Ectodermal cell (in vitro differentiated cells): ENCODE measurements around the gene DUOXA2.

Experiments
- H3K27ac ChIP-seq: 2 replicates; pipeline ENCODE4 v1.7.0; 2013; ENCODE audit warnings: mild to moderate bottlenecking, low read depth, low read length; ENCODE audit not compliant: insufficient read depth, poor library complexity, severe bottlenecking
- H3K27me3 ChIP-seq: 2 replicates; pipeline ENCODE4 v1.7.0; 2013; ENCODE audit warnings: mild to moderate bottlenecking, low read length; ENCODE audit not compliant: insufficient read depth, control insufficient read depth, poor library complexity, severe bottlenecking
- H3K36me3 ChIP-seq: one replicate; pipeline ENCODE4 v1.7.0; 2013; ENCODE audit warnings: low read length; ENCODE audit not compliant: control insufficient read depth, insufficient read depth
- H3K4me1 ChIP-seq: one replicate; pipeline ENCODE4 v1.7.0; 2013; ENCODE audit warnings: low read length; ENCODE audit not compliant: control insufficient read depth, insufficient read depth
- H3K4me3 ChIP-seq: 2 replicates; pipeline ENCODE4 v1.7.0; 2013; ENCODE audit warnings: low read depth, low read length, control low read depth; ENCODE audit not compliant: insufficient read depth
- H3K9me3 ChIP-seq: 2 replicates; pipeline ENCODE4 v1.7.0; 2013; ENCODE audit warnings: mild to moderate bottlenecking, low read length, moderate library complexity; ENCODE audit not compliant: control insufficient read depth
- WGBS, 2 experiments: methylation state at CpG; one replicate each; pipeline ENCODE4 v1.1.7; 2013; ENCODE audit warnings: missing lambda C conversion rate in 2 of 2; 5-methylcytosine and 5-hydroxymethylcytosine counted together

The DUOXA2 gene

GRCh38 chr15:45110256-45110820 is 3.8 kb upstream of the DUOXA2 start:
- 85 to 90% methylated on average over 11 of the region's 11 CpGs for WGBS, 2 experiments
- no peak overlapping the region for H3K4me3 ChIP-seq
- no peak overlapping the region for H3K27ac ChIP-seq
- H3K4me1 ChIP-seq: peaks cover 12% of the 10 kb centered on the region
- no peaks in the 10 kb centered on the region for H3K36me3 ChIP-seq
- peaks cover 63% of the 10 kb centered on the region for H3K27me3 ChIP-seq
- H3K9me3 ChIP-seq: no peaks in the 10 kb centered on the region

GRCh38 chr15:45111390-45112142 is 2.6 kb upstream of the DUOXA2 start:
- Histone ChIP-seq H3K27me3 (peaks cover 75% of the 10 kb centered on the region), H3K36me3 (no peaks in the 10 kb centered on the region), H3K27ac (no peak overlapping the region), H3K4me3 (no peak overlapping the region), H3K9me3 (no peaks in the 10 kb centered on the region), H3K4me1 (peaks cover 12% of the 10 kb centered on the region)
- 40 to 41% methylated on average over 71 of the region's 71 CpGs for WGBS, 2 experiments

- Histone ChIP-seq H3K27ac (no peak overlapping the region), H3K4me3 (peak overlapping the region; percentile 27), H3K27me3 (peaks cover 81% of the 10 kb centered on the region), H3K36me3 (no peaks in the 10 kb centered on the region), H3K9me3 (no peaks in the 10 kb centered on the region), H3K4me1 (peaks cover 12% of the 10 kb centered on the region)
- WGBS, 2 experiments: 9 to 15% methylated on average over 11 to 13 of the region's 13 CpGs
These were observed 2.0 kb upstream of the DUOXA2 start for GRCh38 chr15:45112143-45112590.

- Histone ChIP-seq H3K4me1 (peaks cover 12% of the 10 kb centered on the region), H3K36me3 (no peaks in the 10 kb centered on the region), H3K27me3 (peaks cover 87% of the 10 kb centered on the region), H3K4me3 (peak overlapping the region; percentile 27), H3K27ac (no peak overlapping the region), H3K9me3 (no peaks in the 10 kb centered on the region)
- WGBS, 2 experiments: 2% methylated on average over 57 to 58 of the region's 58 CpGs
These were observed 1.3 kb upstream of the DUOXA2 start for GRCh38 chr15:45112591-45113379.

- Histone ChIP-seq H3K4me1 (peaks cover 12% of the 10 kb centered on the region), H3K9me3 (no peaks in the 10 kb centered on the region), H3K36me3 (no peaks in the 10 kb centered on the region), H3K27me3 (peaks cover 90% of the 10 kb centered on the region), H3K4me3 (no peak overlapping the region), H3K27ac (no peak overlapping the region)
- WGBS, 2 experiments: 15 to 17% methylated on average over 13 to 14 of the region's 14 CpGs
These were observed 641 bp upstream of the DUOXA2 start for GRCh38 chr15:45113380-45113990.

DNA sequence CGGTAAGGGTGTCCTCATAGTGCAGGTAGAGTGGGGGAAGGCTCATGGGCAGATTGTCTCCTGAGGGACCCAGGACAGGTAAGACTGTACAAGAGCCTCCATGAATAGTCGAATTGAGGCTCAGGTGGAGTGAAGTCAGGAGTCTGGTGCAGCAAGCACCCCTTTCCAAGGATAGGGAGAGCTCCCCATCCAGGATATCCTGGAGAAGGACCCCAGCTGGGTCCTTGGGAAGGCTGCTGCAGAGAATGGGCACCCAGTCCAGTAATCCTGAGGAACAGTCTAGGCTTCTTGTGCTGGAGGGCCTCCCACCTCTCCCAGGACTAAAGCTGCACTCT is 592 bp downstream of the DUOXA2 start:
- no peak overlapping the region for H3K4me3 ChIP-seq
- peaks cover 12% of the 10 kb centered on the region for H3K4me1 ChIP-seq
- no peak overlapping the region for H3K27ac ChIP-seq
- no peaks in the 10 kb centered on the region for H3K9me3 ChIP-seq
- H3K27me3 ChIP-seq: peaks cover 82% of the 10 kb centered on the region
- no peaks in the 10 kb centered on the region for H3K36me3 ChIP-seq
- WGBS, 2 experiments: 51 to 58% methylated on average over 2 of the region's 2 CpGs

- H3K36me3 ChIP-seq: no peaks in the 10 kb centered on the region
- H3K4me3 ChIP-seq: no peak overlapping the region
- peaks cover 76% of the 10 kb centered on the region for H3K27me3 ChIP-seq
- peaks cover 12% of the 10 kb centered on the region for H3K4me1 ChIP-seq
- WGBS, 2 experiments: 86 to 88% methylated on average over 7 of the region's 7 CpGs
- H3K27ac ChIP-seq: no peak overlapping the region
- H3K9me3 ChIP-seq: no peaks in the 10 kb centered on the region
These were observed 1.2 kb downstream of the DUOXA2 start for GRCh38 chr15:45115312-45115820.

DNA sequence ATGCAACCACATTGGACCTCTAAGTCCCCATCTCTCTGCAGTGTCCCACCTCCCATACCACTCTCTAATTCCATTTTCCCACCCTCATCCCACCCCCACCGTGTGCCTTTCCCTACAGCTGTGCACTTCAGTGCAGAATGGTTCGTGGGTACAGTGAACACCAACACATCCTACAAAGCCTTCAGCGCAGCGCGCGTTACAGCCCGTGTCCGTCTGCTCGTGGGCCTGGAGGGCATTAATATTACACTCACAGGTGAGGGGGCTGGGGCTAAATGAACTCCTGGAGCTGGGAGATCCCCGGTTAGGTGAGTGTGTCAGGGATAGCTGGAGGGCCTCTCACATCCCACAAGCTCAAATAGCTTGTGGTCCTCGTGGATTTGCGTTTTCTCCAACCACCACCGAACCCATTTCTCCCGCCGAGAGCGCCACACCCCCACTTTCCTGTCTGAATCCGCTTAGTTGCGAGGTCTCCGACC is 1.9 kb downstream of the DUOXA2 start:
- no peak overlapping the region for H3K4me3 ChIP-seq
- WGBS, 2 experiments: 88% methylated on average over 19 of the region's 19 CpGs

GRCh38 chr15:45116482-45117307 is 2.6 kb downstream of the DUOXA2 start:
- no peaks in the 10 kb centered on the region for H3K36me3 ChIP-seq
- H3K4me3 ChIP-seq: no peak overlapping the region
- no peaks in the 10 kb centered on the region for H3K9me3 ChIP-seq
- peaks cover 12% of the 10 kb centered on the region for H3K4me1 ChIP-seq
- H3K27me3 ChIP-seq: peaks cover 64% of the 10 kb centered on the region
- WGBS, 2 experiments: 89 to 90% methylated on average over 65 of the region's 65 CpGs
- H3K27ac ChIP-seq: no peak overlapping the region

More for the DNA sequence above, 1.9 kb downstream of the DUOXA2 start:
- Histone ChIP-seq H3K27ac (no peak overlapping the region), H3K4me1 (peaks cover 12% of the 10 kb centered on the region), H3K9me3 (no peaks in the 10 kb centered on the region), H3K36me3 (no peaks in the 10 kb centered on the region), H3K27me3 (peaks cover 70% of the 10 kb centered on the region)
